ENCODE results near the gene HSBP1L1. TPM values are rescaled to one million over a fixed set of nuclear protein-coding genes. Genes with fewer than 3 reads are reported as not detected.

HSBP1L1 gene
- total and polyA plus RNA-seq, 3 donors from 2014 or later: 5.0 to 6.6 (median 6.0) TPM

- Histone ChIP-seq H3K4me3 (no peak overlapping the region), H3K4me1 (peaks cover 38% of the 10 kb centered on the region), H3K27ac (no peak overlapping the region), H3K36me3 (ENCODE audit: low read depth, missing control alignments) (no peaks in the 10 kb centered on the region), H3K27me3 (no peaks in the 10 kb centered on the region), H3K9me3 (no peaks in the 10 kb centered on the region)
- WGBS, 2 donors: 84 to 92% methylated on average over 11 to 17 of the region's 17 CpGs
- intact Hi-C loops (cut with DNase I; ENCODE audit: low total_unique reads): no loop called here
- TF ChIP-seq, protein P1, sequence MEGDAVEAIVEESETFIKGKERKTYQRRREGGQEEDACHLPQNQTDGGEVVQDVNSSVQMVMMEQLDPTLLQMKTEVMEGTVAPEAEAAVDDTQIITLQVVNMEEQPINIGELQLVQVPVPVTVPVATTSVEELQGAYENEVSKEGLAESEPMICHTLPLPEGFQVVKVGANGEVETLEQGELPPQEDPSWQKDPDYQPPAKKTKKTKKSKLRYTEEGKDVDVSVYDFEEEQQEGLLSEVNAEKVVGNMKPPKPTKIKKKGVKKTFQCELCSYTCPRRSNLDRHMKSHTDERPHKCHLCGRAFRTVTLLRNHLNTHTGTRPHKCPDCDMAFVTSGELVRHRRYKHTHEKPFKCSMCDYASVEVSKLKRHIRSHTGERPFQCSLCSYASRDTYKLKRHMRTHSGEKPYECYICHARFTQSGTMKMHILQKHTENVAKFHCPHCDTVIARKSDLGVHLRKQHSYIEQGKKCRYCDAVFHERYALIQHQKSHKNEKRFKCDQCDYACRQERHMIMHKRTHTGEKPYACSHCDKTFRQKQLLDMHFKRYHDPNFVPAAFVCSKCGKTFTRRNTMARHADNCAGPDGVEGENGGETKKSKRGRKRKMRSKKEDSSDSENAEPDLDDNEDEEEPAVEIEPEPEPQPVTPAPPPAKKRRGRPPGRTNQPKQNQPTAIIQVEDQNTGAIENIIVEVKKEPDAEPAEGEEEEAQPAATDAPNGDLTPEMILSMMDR (IDR thresholded peaks at IDR 0.05): no peak
- no peak for TF ChIP-seq POLR2A (IDR thresholded peaks at IDR 0.05)
- DNase-seq: peak; percentile 10
These were observed 23.5 kb upstream of the HSBP1L1 start for GRCh38 chr18:79940814-79941472.

GRCh38 chr18:79941473-79942119, 22.8 kb upstream of the HSBP1L1 start:
- intact Hi-C loops (cut with DNase I; ENCODE audit: low total_unique reads): no loop called here
- WGBS, 2 donors: 63 to 68% methylated on average over 15 to 16 of the region's 16 CpGs
- Histone ChIP-seq H3K4me3 (no peak overlapping the region), H3K9me3 (no peaks in the 10 kb centered on the region), H3K27me3 (no peaks in the 10 kb centered on the region), H3K4me1 (peaks cover 41% of the 10 kb centered on the region), H3K27ac (peak overlapping the region; percentile 63 to 72), H3K36me3 (ENCODE audit: low read depth, missing control alignments) (no peaks in the 10 kb centered on the region)
- no peak for TF ChIP-seq POLR2A (IDR thresholded peaks at IDR 0.05)
- TF ChIP-seq, protein P1 (IDR thresholded peaks at IDR 0.05): no peak
- peak; percentile 47 for DNase-seq

DNA sequence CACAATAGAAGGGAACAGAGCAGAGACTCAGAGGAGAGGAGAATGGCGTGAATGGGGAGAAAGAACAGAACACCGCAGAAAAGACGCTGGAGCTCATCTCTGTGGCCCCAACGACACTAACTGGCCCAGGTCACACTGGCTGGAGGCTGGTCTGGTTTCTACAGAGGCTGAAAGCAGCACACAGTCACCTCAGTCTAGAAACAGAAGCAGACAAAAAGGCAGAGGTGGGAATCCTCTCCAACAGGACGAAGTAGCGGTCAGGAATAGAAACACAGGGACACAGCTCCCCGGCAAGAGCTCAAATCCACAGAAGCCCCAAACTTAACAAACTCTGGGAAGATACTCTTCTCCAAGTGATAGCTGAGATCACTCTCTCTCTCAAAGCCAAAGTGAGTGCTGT, 22.2 kb upstream of the HSBP1L1 start:
- Histone ChIP-seq H3K9me3 (no peaks in the 10 kb centered on the region), H3K4me1 (peaks cover 42% of the 10 kb centered on the region), H3K36me3 (ENCODE audit: low read depth, missing control alignments) (no peaks in the 10 kb centered on the region), H3K27ac (peak overlapping the region; percentile 63 to 72), H3K27me3 (no peaks in the 10 kb centered on the region), H3K4me3 (no peak overlapping the region)
- TF ChIP-seq POLR2A (IDR thresholded peaks at IDR 0.05): no peak
- TF ChIP-seq, protein P1 (IDR thresholded peaks at IDR 0.05): no peak
- intact Hi-C loops (cut with DNase I; ENCODE audit: low total_unique reads): no loop called here
- WGBS, 2 donors: 66 to 71% methylated on average over 7 of the region's 7 CpGs
- peak; percentile 13 for DNase-seq

- Histone ChIP-seq H3K27ac (peak overlapping the region; percentile 63 to 72), H3K9me3 (no peaks in the 10 kb centered on the region), H3K36me3 (ENCODE audit: low read depth, missing control alignments) (no peaks in the 10 kb centered on the region)
These were observed 21.4 kb upstream of the HSBP1L1 start for GRCh38 chr18:79942786-79943607.

More at GRCh38 chr18:79942786-79943607, 21.4 kb upstream of the HSBP1L1 start:
- no peak for TF ChIP-seq POLR2A (IDR thresholded peaks at IDR 0.05)
- TF ChIP-seq, protein P1 (IDR thresholded peaks at IDR 0.05): no peak
- intact Hi-C loops (cut with DNase I; ENCODE audit: low total_unique reads): no loop called here
- no peaks in the 10 kb centered on the region for H3K27me3 ChIP-seq
- H3K4me3 ChIP-seq: no peak overlapping the region
- peak; percentile 70 for DNase-seq
- peaks cover 43% of the 10 kb centered on the region for H3K4me1 ChIP-seq
- 77 to 78% methylated on average over 31 of the region's 31 CpGs for WGBS, 2 donors
